Lower leg skin (tissue), 3 donors: ENCODE data around the gene COPG1.

ENCODE experiments used
- POLR2A ChIP-seq, 2 donors: fragments of 450-650 bp; IDR thresholded peaks; one replicate each; pipeline ENCODE4 v1.6.1; 2016 to 2017; ENCODE audit warnings: antibody characterized with exemption in 2 of 2, mild to moderate bottlenecking in 1 of 2, moderate library complexity in 1 of 2
- TF ChIP-seq, protein P1 (sequence below), 3 donors: fragments of 450-650 bp; IDR thresholded peaks; one replicate each; pipeline ENCODE4 v1.5.1; 2016; ENCODE audit warnings: antibody characterized with exemption in 3 of 3, mild to moderate bottlenecking in 3 of 3, moderate library complexity in 2 of 3

GRCh38 chr3:129249284-129250065, at the start of gene COPG1:
- TF ChIP-seq, protein P1, sequence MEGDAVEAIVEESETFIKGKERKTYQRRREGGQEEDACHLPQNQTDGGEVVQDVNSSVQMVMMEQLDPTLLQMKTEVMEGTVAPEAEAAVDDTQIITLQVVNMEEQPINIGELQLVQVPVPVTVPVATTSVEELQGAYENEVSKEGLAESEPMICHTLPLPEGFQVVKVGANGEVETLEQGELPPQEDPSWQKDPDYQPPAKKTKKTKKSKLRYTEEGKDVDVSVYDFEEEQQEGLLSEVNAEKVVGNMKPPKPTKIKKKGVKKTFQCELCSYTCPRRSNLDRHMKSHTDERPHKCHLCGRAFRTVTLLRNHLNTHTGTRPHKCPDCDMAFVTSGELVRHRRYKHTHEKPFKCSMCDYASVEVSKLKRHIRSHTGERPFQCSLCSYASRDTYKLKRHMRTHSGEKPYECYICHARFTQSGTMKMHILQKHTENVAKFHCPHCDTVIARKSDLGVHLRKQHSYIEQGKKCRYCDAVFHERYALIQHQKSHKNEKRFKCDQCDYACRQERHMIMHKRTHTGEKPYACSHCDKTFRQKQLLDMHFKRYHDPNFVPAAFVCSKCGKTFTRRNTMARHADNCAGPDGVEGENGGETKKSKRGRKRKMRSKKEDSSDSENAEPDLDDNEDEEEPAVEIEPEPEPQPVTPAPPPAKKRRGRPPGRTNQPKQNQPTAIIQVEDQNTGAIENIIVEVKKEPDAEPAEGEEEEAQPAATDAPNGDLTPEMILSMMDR (IDR thresholded peaks at IDR 0.05): no peak
- TF ChIP-seq POLR2A (IDR thresholded peaks at IDR 0.05): peak in 1 of 2 donors; percentile 84
